NB4 (cell line): ENCODE data around the gene PKNOX2.

ENCODE experiments used
- DNase-seq: peaks from one replicate; pipeline ENCODE4 v3.0.0; 2010; ENCODE audit warnings: low read depth
- H3K4me3 ChIP-seq: one replicate; pipeline ENCODE4 v1.5.1; 2011; ENCODE audit warnings: mild to moderate bottlenecking, low read depth, low read length, moderate library complexity
- CTCF ChIP-seq: IDR thresholded peaks from one replicate; pipeline ENCODE4 v1.5.1; 2012; ENCODE audit warnings: low read depth, low read length
- MYC ChIP-seq: IDR thresholded peaks from 2 replicates; pipeline ENCODE4 v1.6.1; 2011; ENCODE audit warnings: low read depth, low read length
- POLR2A ChIP-seq: IDR thresholded peaks from 2 replicates; pipeline ENCODE4 v1.6.1; 2011; ENCODE audit warnings: mild to moderate bottlenecking; ENCODE audit not compliant: insufficient read length; ENCODE audit errors: extremely low read depth
- TF ChIP-seq, protein P1 (sequence below): IDR thresholded peaks from 2 replicates; pipeline ENCODE4 v1.6.1; 2011; ENCODE audit warnings: low read depth, low read length

Gene PKNOX2

DNA sequence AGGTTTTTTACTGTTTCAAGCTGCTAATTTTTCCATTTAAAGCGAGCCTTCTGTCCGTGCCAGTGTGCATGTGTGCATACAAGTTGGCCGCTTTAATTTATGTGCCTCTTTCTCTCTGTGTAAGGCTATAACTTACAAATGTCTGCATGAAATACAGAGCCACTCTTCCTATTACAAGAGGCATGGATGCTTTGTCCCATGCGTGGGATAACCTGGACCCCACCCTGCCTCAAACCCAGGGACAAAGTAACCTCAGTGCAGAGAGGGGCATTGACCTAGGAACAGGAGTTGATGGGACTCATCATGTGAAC lies 28.8 kb downstream of the PKNOX2 start:
- no peak for TF ChIP-seq MYC
- no peak for TF ChIP-seq CTCF
- no peak for TF ChIP-seq POLR2A
- TF ChIP-seq, protein P1, sequence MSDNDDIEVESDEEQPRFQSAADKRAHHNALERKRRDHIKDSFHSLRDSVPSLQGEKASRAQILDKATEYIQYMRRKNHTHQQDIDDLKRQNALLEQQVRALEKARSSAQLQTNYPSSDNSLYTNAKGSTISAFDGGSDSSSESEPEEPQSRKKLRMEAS: no peak
- no peak for DNase-seq

DNA sequence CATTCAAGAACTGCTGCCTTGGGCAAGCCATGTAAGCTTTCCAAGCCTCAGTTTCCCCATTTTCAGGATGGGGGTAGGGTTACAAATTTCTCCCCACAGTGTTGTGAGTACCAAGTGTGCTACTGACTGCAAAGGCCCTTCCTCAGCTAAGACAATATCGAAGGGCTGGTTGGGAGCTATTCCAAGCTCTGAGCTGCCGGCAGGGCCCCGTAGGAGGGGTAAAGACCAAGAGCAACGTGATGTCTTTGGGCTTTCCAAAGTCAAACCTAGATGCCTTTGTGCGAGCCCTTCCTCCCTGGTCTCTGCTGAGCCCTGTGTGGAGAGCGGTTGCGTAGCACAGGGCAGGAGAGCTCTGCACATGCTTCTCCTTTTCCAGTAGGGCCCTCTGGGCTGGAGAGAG lies 29.3 kb downstream of the PKNOX2 start:
- TF ChIP-seq MYC: no peak
- TF ChIP-seq, protein P1: no peak
- no peak for TF ChIP-seq POLR2A
- TF ChIP-seq CTCF: no peak
- DNase-seq: no peak
- H3K4me3 ChIP-seq: no peak overlapping the region

More for the DNA sequence above, 28.8 kb downstream of the PKNOX2 start:
- no peak overlapping the region for H3K4me3 ChIP-seq

GRCh38 chr11:125199915-125200314 lies 35.4 kb downstream of the PKNOX2 start:
- no peak for TF ChIP-seq MYC
- TF ChIP-seq CTCF: no peak
- TF ChIP-seq POLR2A: no peak
- DNase-seq: no peak
- H3K4me3 ChIP-seq: no peak overlapping the region

GRCh38 chr11:125200441-125200840 lies 35.9 kb downstream of the PKNOX2 start:
- no peak overlapping the region for H3K4me3 ChIP-seq
- no peak for TF ChIP-seq POLR2A
- TF ChIP-seq CTCF: no peak
- no peak for TF ChIP-seq MYC
- TF ChIP-seq, protein P1: no peak
- DNase-seq: no peak

- DNase-seq: no peak
- TF ChIP-seq, protein P1: no peak
- no peak for TF ChIP-seq CTCF
- no peak for TF ChIP-seq POLR2A
- TF ChIP-seq MYC: no peak
- no peak overlapping the region for H3K4me3 ChIP-seq
Observed at GRCh38 chr11:125201525-125202141, 37.1 kb downstream of the PKNOX2 start.
